ENCODE measurements around the gene SIVA1.

- TF ChIP-seq CTCF (IDR thresholded peaks at IDR 0.05) (no peak), POLR2AphosphoS5 (IDR thresholded peaks at IDR 0.05; ENCODE audit: low read depth, low read length) (no peak), USF2 (IDR thresholded peaks at IDR 0.05; ENCODE audit: borderline replicate concordance, low read depth, low read length) (no peak), RFX5 (IDR thresholded peaks at IDR 0.05; ENCODE audit: low read length) (no peak), EP300 (IDR thresholded peaks at IDR 0.05; ENCODE audit: borderline replicate concordance in 1 of 2, low read depth in 1 of 2, low read length in 1 of 2) (no peak), GABPA (IDR thresholded peaks at IDR 0.05; ENCODE audit: low read depth) (no peak), RXRA (IDR thresholded peaks at IDR 0.05; ENCODE audit: borderline replicate concordance, low read depth) (no peak), USF1 (IDR thresholded peaks at IDR 0.05; ENCODE audit: borderline replicate concordance, low read depth) (no peak), TCF12 (IDR thresholded peaks at IDR 0.05) (no peak), EZH2phosphoT487 (IDR thresholded peaks at IDR 0.05; ENCODE audit: borderline replicate concordance, low read depth) (no peak), MEF2A (IDR thresholded peaks at IDR 0.05; ENCODE audit: borderline replicate concordance, low read depth) (no peak), RAD21 (IDR thresholded peaks at IDR 0.05; ENCODE audit: low read length) (no peak), CHD2 (IDR thresholded peaks at IDR 0.05; ENCODE audit: low read length, partially characterized antibody) (no peak)
Measured at GRCh38 chr14:104787736-104788135, 34.8 kb downstream of the SIVA1 start.
